Sigmoid colon (tissue), 7 donors: ENCODE data around the gene BANF1. TPM values are rescaled to one million over a fixed set of nuclear protein-coding genes. Genes with fewer than 3 reads are reported as not detected.

Source experiments
- DNase-seq: peaks from one replicate; pipeline ENCODE4 v3.0.0-alpha.2; 2019
- H3K27ac ChIP-seq, 4 donors: fragments of 200-600 bp; sonication (generic); one replicate each; pipeline ENCODE4 v1.5.1; 2016 to 2019; ENCODE audit warnings: mild to moderate bottlenecking in 1 of 4
- H3K27me3 ChIP-seq, 3 donors: fragments of 200-600 bp; sonication (generic); one replicate each; pipeline ENCODE4 v1.5.1; 2019; ENCODE audit warnings: mild to moderate bottlenecking in 1 of 3
- H3K36me3 ChIP-seq, 4 donors: fragments of 200-600 bp; sonication (generic); one replicate each; pipeline ENCODE4 v1.5.1; 2016 to 2019
- H3K4me1 ChIP-seq, 4 donors: fragments of 200-600 bp; sonication (generic); one replicate each; pipeline ENCODE4 v1.5.1; 2017 to 2019
- H3K4me3 ChIP-seq, 4 donors: fragments of 200-600 bp; sonication (generic); one replicate each; pipeline ENCODE4 v1.5.1; 2017 to 2019; ENCODE audit warnings: mild to moderate bottlenecking in 2 of 4, moderate library complexity in 1 of 4
- H3K9me3 ChIP-seq, 4 donors: fragments of 200-600 bp in 3 of 4; sonication (generic) in 3 of 4; one replicate each; pipeline versions ENCODE4 v1.5.1 to v1.6.1; 2013 to 2019
- EP300 ChIP-seq, 4 donors: sonication (generic); formaldehyde crosslinking; IDR thresholded peaks; one replicate each; pipeline ENCODE4 v1.6.1; 2017; ENCODE audit warnings: antibody characterized with exemption in 4 of 4
- POLR2A ChIP-seq, 2 donors: fragments of 450-650 bp; IDR thresholded peaks; one replicate each; pipeline ENCODE4 v1.6.1; 2016; ENCODE audit warnings: antibody characterized with exemption in 2 of 2, mild to moderate bottlenecking in 2 of 2, moderate library complexity in 2 of 2
- POLR2AphosphoS5 ChIP-seq, 4 donors: sonication (generic); formaldehyde crosslinking; IDR thresholded peaks; one replicate each; pipeline ENCODE4 v1.6.1; 2017; ENCODE audit warnings: antibody characterized with exemption in 4 of 4
- WGBS, 2 donors: extraction: QIAGEN DNeasy Blood & Tissue Kit; methylation state at CpG; one replicate each; pipeline ENCODE4 v1.1.7; 2013; 5-methylcytosine and 5-hydroxymethylcytosine counted together
- intact Hi-C: fragments of 100-400 bp; cut with DNase I; formaldehyde crosslinking; loops from one replicate; pipeline ENCODE4 v1.15.1; 2023
- polyA plus RNA-seq, 3 donors: library from polyadenylated mRNA; stranded (reverse); fragments of 200-250 nt; gene quantifications; one replicate each; pipeline ENCODE4 v1.2.3, GENCODE V29; 2013
- total RNA-seq, 4 donors: library from RNA; depleted of rRNA; stranded (reverse); fragments of >200 nt; gene quantifications; one replicate each; pipeline ENCODE4 v1.1.0, GENCODE V29; 2016
- TF ChIP-seq, protein P1 (sequence below), 4 experiments: fragments of 450-650 bp in 3 of 4; fragments of 200-600 bp in 1 of 4; IDR thresholded peaks; one replicate each; pipeline ENCODE4 v1.5.1; 2016 to 2019; ENCODE audit warnings: antibody characterized with exemption in 4 of 4, mild to moderate bottlenecking in 3 of 4, moderate library complexity in 2 of 4
- donor health status: healthy with polysubstance abuse.
- donor health status: Bipolar disorder and iron deficiency.
- donor health status: healthy.

The BANF1 gene
- total and polyA plus RNA-seq, 7 donors: 40.4 to 150 (median 76.4) TPM

DNA sequence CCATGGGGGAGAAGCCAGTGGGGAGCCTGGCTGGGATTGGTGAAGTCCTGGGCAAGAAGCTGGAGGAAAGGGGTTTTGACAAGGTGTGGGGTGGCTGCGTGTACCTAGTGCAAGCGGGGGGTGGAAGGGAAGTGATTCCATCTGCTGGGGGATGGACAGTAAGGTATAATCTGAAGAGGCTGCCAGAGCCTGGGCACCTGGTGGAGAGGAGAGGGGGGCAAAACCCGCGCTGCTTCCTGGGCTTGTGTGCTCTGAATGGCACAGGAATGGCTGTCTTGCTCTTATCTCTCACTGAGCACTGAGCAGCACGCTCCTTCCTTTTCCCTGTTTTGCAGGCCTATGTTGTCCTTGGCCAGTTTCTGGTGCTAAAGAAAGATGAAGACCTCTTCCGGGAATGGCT is 988 bp downstream of the BANF1 start:
- TF ChIP-seq, protein P1, sequence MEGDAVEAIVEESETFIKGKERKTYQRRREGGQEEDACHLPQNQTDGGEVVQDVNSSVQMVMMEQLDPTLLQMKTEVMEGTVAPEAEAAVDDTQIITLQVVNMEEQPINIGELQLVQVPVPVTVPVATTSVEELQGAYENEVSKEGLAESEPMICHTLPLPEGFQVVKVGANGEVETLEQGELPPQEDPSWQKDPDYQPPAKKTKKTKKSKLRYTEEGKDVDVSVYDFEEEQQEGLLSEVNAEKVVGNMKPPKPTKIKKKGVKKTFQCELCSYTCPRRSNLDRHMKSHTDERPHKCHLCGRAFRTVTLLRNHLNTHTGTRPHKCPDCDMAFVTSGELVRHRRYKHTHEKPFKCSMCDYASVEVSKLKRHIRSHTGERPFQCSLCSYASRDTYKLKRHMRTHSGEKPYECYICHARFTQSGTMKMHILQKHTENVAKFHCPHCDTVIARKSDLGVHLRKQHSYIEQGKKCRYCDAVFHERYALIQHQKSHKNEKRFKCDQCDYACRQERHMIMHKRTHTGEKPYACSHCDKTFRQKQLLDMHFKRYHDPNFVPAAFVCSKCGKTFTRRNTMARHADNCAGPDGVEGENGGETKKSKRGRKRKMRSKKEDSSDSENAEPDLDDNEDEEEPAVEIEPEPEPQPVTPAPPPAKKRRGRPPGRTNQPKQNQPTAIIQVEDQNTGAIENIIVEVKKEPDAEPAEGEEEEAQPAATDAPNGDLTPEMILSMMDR (IDR thresholded peaks at IDR 0.05): no peak
- no peak for TF ChIP-seq EP300 (IDR thresholded peaks at IDR 0.05)
- no peak for TF ChIP-seq POLR2A (IDR thresholded peaks at IDR 0.05)
- TF ChIP-seq POLR2AphosphoS5 (IDR thresholded peaks at IDR 0.05): no peak
- Histone ChIP-seq H3K9me3 (no peaks in the 10 kb centered on the region), H3K36me3 (peaks cover 26 to 44% (median 26%) of the 10 kb centered on the region in 4 donors), H3K27ac (peak overlapping the region; percentile 86 to 94 (median 92)), H3K27me3 (no peaks in the 10 kb centered on the region), H3K4me3 (peak overlapping the region; percentile 66 to 85 (median 72)), H3K4me1 (peaks cover 0 to 31% (median 26%) of the 10 kb centered on the region in 4 donors)
- 48 to 80% methylated on average over 6 of the region's 6 CpGs for WGBS, 2 donors
- no peak for DNase-seq
- intact Hi-C loops: loop anchor here (5.0 kb wide), 2 partner anchors 49 to 116 kb away; partner anchors contain the start of genes FIBP and SF3B2

DNA sequence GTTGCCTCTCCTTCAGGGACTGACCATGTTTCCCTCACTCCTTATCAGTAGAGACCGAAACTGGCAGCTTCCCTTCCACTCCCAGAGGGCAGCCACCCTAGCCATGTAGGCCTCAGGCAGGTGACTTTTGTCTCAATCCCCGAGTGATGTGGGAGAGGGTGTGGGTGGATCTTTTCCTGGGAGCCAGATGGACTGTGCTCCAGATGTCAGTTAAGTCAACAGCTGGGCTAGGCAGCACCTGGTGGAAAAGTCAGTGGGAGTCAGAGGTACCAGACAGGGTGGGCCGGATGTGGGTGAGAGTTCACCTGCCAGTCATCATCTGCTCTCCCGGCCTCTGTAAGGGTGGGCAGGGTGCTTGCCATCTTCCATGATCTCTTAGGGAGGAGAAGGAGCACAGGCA is 1.9 kb downstream of the BANF1 start:
- 72 to 89% methylated on average over 4 of the region's 4 CpGs for WGBS, 2 donors
- no peak for DNase-seq

DNA sequence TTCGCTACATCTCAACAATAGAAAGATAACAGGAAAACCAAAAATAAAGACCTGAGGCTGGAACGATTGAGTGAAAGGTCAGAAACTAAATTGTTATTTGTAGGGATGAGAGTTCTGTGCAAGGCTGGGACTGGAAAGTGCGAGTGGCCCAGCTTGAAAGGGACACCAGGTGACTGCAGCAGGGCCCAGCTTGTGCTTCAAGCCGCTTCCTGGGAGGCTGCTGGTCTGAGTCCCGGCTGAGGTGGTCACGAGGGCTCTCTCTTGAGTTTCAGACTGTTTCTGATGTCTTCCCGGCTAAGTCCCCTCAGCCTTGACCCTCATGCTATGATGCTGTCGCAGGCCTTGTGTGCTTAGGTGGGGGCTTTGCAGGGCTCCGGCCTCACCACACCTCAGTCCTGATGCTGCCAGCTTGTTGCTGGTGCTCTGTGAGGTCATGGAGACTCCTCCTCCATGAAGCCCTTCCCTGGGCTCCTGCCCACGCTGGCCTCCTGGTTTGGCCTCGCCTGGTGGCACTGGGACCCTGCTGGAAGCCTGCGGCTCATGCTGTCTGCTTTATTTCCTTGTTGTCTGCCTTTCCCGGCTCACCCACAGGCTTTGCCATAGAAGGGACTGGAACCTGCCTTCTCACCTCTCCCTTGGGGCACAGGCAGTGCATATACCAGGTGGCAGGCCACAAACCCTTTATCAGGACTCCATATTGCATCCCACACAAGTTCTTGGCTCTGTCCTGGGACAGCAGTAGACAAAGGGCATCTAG is 4.0 kb downstream of the BANF1 start:
- Histone ChIP-seq H3K27ac (no peak overlapping the region), H3K4me1 (peaks cover 0 to 12% (median 9%) of the 10 kb centered on the region in 4 donors), H3K36me3 (peaks cover 5 to 22% (median 6%) of the 10 kb centered on the region in 4 donors), H3K27me3 (peaks cover 0 to under 1% (median under 1%) of the 10 kb centered on the region in 3 donors), H3K4me3 (no peak overlapping the region), H3K9me3 (no peaks in the 10 kb centered on the region)
- WGBS, 2 donors: 89 to 91% methylated on average over 13 of the region's 13 CpGs
- no peak for DNase-seq
- TF ChIP-seq POLR2A (IDR thresholded peaks at IDR 0.05): no peak
- TF ChIP-seq, protein P1 (IDR thresholded peaks at IDR 0.05): no peak
- intact Hi-C loops: no loop called here

More for the DNA sequence above, 1.9 kb downstream of the BANF1 start:
- H3K4me3 ChIP-seq: no peak overlapping the region
- H3K27ac ChIP-seq: no peak overlapping the region
- H3K9me3 ChIP-seq: no peaks in the 10 kb centered on the region
- H3K36me3 ChIP-seq: peaks cover 17 to 35% (median 17%) of the 10 kb centered on the region in 4 donors
- TF ChIP-seq POLR2A (IDR thresholded peaks at IDR 0.05) (no peak), POLR2AphosphoS5 (IDR thresholded peaks at IDR 0.05) (no peak), EP300 (IDR thresholded peaks at IDR 0.05) (no peak)
- H3K4me1 ChIP-seq: peaks cover 0 to 30% (median 26%) of the 10 kb centered on the region in 4 donors
- H3K27me3 ChIP-seq: no peaks in the 10 kb centered on the region
- intact Hi-C loops: loop anchor here (5.0 kb wide), 2 partner anchors 48 to 117 kb away; partner anchors contain the start of genes FIBP and SF3B2

- Histone ChIP-seq H3K27me3 (peaks cover 3 to 6% (median 5%) of the 10 kb centered on the region in 3 donors), H3K27ac (no peak overlapping the region), H3K9me3 (no peaks in the 10 kb centered on the region), H3K4me1 (peaks cover 0 to 15% (median 13%) of the 10 kb centered on the region in 4 donors), H3K36me3 (peaks cover 5 to 22% (median 6%) of the 10 kb centered on the region in 4 donors), H3K4me3 (no peak overlapping the region)
- WGBS, 2 donors: 86 to 87% methylated on average over 4 of the region's 4 CpGs
- intact Hi-C loops: no loop called here
- TF ChIP-seq EP300 (IDR thresholded peaks at IDR 0.05): no peak
- TF ChIP-seq, protein P1 (IDR thresholded peaks at IDR 0.05): no peak
- no peak for TF ChIP-seq POLR2AphosphoS5 (IDR thresholded peaks at IDR 0.05)
- TF ChIP-seq POLR2A (IDR thresholded peaks at IDR 0.05): no peak
- DNase-seq: no peak
Measured at GRCh38 chr11:66006891-66007176, 4.5 kb downstream of the BANF1 start.

DNA sequence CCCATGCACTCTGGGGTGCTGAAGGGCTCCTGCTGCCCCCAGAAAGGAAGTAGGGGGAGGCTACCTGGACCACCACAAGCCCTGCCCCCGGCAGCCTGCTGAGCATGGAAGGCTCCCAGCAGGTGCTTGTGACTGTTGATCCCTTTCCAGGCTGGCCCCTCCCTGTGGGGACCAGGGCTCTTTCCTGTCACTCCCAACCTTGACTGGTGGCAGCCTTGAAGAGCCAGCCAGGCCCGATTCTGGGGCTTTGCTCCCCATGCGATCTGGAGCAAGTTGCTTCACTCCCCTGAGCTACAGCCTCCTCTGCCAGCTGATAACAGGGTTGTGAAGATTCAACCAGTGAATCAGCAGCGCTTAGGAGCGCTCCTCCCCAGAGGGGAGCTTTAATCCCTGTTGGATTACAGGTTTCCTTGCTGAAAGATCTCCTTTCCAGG is 4.9 kb downstream of the BANF1 start:
- DNase-seq: no peak
- no peak for TF ChIP-seq POLR2A (IDR thresholded peaks at IDR 0.05)
- TF ChIP-seq EP300 (IDR thresholded peaks at IDR 0.05): no peak
- peaks cover 5 to 22% (median 6%) of the 10 kb centered on the region in 4 donors for H3K36me3 ChIP-seq
- WGBS, 2 donors: 60 to 65% methylated on average over 5 of the region's 5 CpGs
- intact Hi-C loops: no loop called here
- peaks cover 0 to 19% (median 17%) of the 10 kb centered on the region in 4 donors for H3K4me1 ChIP-seq
- H3K27ac ChIP-seq: no peak overlapping the region
- H3K4me3 ChIP-seq: no peak overlapping the region
- no peaks in the 10 kb centered on the region for H3K9me3 ChIP-seq
- H3K27me3 ChIP-seq: peaks cover 7 to 10% (median 9%) of the 10 kb centered on the region in 3 donors
